Aorta (tissue), 5 donors: ENCODE results near the gene HCFC1. TPM values are rescaled to one million over a fixed set of nuclear protein-coding genes. Genes with fewer than 3 reads are reported as not detected.

Source experiments
- ATAC-seq: fragments of 200-7000 bp; cut with Tn5 transposase; one replicate; pipeline ENCODE4 v1.9.1; 2022; ENCODE audit warnings: moderate library complexity; ENCODE audit not compliant: low FRiP score
- DNase-seq, 2 donors: peaks; one replicate each; pipeline ENCODE4 v3.0.0-alpha.2; 2020
- H3K27ac ChIP-seq, 2 donors: one replicate each; pipeline ENCODE4 v1.5.1; 2013; ENCODE audit warnings: low read length in 2 of 2, mild to moderate bottlenecking in 2 of 2, moderate library complexity in 2 of 2, control low read depth in 1 of 2, inconsistent platforms in 1 of 2, low read depth in 1 of 2
- H3K27me3 ChIP-seq, 2 donors: one replicate each; pipeline ENCODE4 v1.6.1; 2013; ENCODE audit warnings: control low read depth in 1 of 2, low read length in 1 of 2, mild to moderate bottlenecking in 1 of 2, moderate library complexity in 1 of 2; ENCODE audit not compliant: insufficient read depth in 2 of 2, control insufficient read depth in 1 of 2
- H3K36me3 ChIP-seq, 2 donors: one replicate each; pipeline ENCODE4 v1.6.1; 2013; ENCODE audit warnings: control low read depth in 1 of 2, low read length in 1 of 2, mild to moderate bottlenecking in 1 of 2; ENCODE audit not compliant: insufficient read depth in 2 of 2, control insufficient read depth in 1 of 2
- H3K4me1 ChIP-seq, 2 donors: one replicate each; pipeline ENCODE4 v1.6.1; 2013; ENCODE audit warnings: low read length in 2 of 2, control low read depth in 1 of 2, mild to moderate bottlenecking in 1 of 2, moderate library complexity in 1 of 2; ENCODE audit not compliant: insufficient read depth in 2 of 2, control insufficient read depth in 1 of 2
- H3K4me3 ChIP-seq, 2 donors: one replicate each; pipeline ENCODE4 v1.5.1; 2013; ENCODE audit warnings: low read length in 2 of 2, control low read depth in 1 of 2, mild to moderate bottlenecking in 1 of 2
- H3K9me3 ChIP-seq: one replicate; pipeline ENCODE4 v1.6.1; 2013; ENCODE audit warnings: mild to moderate bottlenecking, low read length; ENCODE audit not compliant: control insufficient read depth
- WGBS, 2 donors: extraction: QIAGEN DNeasy Blood & Tissue Kit; methylation state at CpG; one replicate each; pipeline ENCODE4 v1.1.7; 2013; 5-methylcytosine and 5-hydroxymethylcytosine counted together
- intact Hi-C, 2 donors: fragments of 100-400 bp; cut with DNase I; formaldehyde crosslinking; loops; one replicate each; pipeline versions ENCODE4 v1.14.2 to v1.15.0; 2022
- polyA plus RNA-seq, 2 donors: library from polyadenylated mRNA; stranded (reverse); fragments of 200-250 nt; gene quantifications; one replicate each; pipeline ENCODE4 v1.2.3, GENCODE V29; 2013
- total RNA-seq, 2 donors: library from RNA; stranded (reverse); fragmentation: NEBNext Ultra II Directional; extraction: Animal tissue kit (Norgen Biotek cat#: 25700); gene quantifications; one replicate each; pipeline ENCODE4 v1.2.1, GENCODE V29; 2021
- donor health status: healthy with polysubstance abuse.
- donor health status: Bipolar disorder and iron deficiency.
- donor health status: DM: no; HTN: no; CAD: no.
- donor health status: DM: no; HTN: no; CAD: no.
- donor health status: DM: yes; HTN: yes; CAD: no.

HCFC1 gene
- total and polyA plus RNA-seq, 4 donors: 6.5 to 41.8 (median 30.9) TPM

DNA sequence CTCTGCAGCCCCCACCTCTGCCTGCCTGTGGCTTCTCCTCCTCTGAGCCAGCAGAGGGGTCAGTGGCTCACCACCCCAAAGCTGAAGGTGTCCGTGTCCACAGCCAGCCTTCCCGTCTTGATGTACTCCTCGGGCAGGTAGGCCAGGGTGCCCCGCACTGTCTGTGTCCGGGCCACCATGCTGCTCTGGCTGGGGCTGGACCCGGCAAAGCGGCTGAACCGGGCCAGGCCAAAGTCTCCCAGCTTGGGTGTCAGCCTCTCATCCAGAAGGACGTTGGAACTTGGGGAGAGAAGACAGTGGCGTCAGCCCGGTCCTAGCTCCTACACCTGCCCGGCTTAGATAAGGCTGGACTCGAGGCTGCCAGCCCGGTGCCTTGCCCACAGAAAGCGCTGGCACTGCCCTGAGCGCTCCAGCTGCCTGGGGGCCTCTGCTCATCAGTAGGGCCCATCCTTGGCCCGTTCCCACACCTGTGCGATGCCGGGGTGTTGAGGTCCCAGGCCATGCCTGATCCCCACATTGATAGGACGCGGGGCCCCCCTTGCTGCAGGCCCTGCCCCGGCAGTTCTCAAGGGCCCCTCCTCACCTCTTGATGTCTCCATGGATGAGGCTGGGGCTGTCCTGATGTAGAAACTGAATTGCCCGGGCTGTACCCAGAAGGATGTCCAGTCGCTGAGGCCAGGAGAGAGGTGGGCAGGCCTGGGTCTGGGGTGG lies 44.9 kb upstream of the HCFC1 start:
- intact Hi-C loops: loop anchor here in 1 of 2 donors (5.0 kb wide), 1 partner anchor 36 kb away; no protein-coding TSS in a partner anchor
- no peak overlapping the region for H3K27ac ChIP-seq
- ATAC-seq: no peak
- 91 to 92% methylated on average over 24 of the region's 24 CpGs for whole genome bisulfite sequencing, 2 donors
- no peaks in the 10 kb centered on the region for H3K27me3 ChIP-seq
- H3K4me1 ChIP-seq: no peaks in the 10 kb centered on the region
- peak in 1 of 2 donors; percentile 42 for DNase-seq
- no peak overlapping the region for H3K4me3 ChIP-seq
- no peaks in the 10 kb centered on the region for H3K36me3 ChIP-seq
- H3K9me3 ChIP-seq: no peaks in the 10 kb centered on the region

- ATAC-seq (no peak), DNase-seq (no peak)
- no peaks in the 10 kb centered on the region for H3K9me3 ChIP-seq
- no peaks in the 10 kb centered on the region for H3K36me3 ChIP-seq
- 78 to 86% methylated on average over 16 of the region's 16 CpGs for WGBS, 2 donors
- no peaks in the 10 kb centered on the region for H3K27me3 ChIP-seq
- no peaks in the 10 kb centered on the region for H3K4me1 ChIP-seq
- H3K27ac ChIP-seq: no peak overlapping the region
- no peak overlapping the region for H3K4me3 ChIP-seq
- intact Hi-C loops: loop anchor here in 1 of 2 donors (5.0 kb wide), 1 partner anchor 37 kb away; no protein-coding TSS in a partner anchor
Measured at GRCh38 chrX:154015581-154016264, 44.1 kb upstream of the HCFC1 start.

- Histone ChIP-seq H3K27me3 (no peaks in the 10 kb centered on the region), H3K4me3 (no peak overlapping the region), H3K36me3 (no peaks in the 10 kb centered on the region), H3K27ac (no peak overlapping the region), H3K9me3 (no peaks in the 10 kb centered on the region), H3K4me1 (no peaks in the 10 kb centered on the region)
- intact Hi-C loops: loop anchor here (5.0 kb wide), 2 partner anchors 33 to 38 kb away; no protein-coding TSS in a partner anchor
- 86 to 88% methylated on average over 24 of the region's 24 CpGs for WGBS, 2 donors
- ATAC-seq: no peak
- no peak for DNase-seq
Measured at GRCh38 chrX:154014429-154015380, 43.1 kb upstream of the HCFC1 start.

- H3K4me1 ChIP-seq: no peaks in the 10 kb centered on the region
- 40 to 41% methylated on average over 20 of the region's 20 CpGs for WGBS, 2 donors
- H3K9me3 ChIP-seq: no peaks in the 10 kb centered on the region
- intact Hi-C loops: loop anchor here in 1 of 2 donors (5.0 kb wide), 1 partner anchor 34 kb away; no protein-coding TSS in a partner anchor
- DNase-seq: no peak
- no peaks in the 10 kb centered on the region for H3K27me3 ChIP-seq
- ATAC-seq: peak; percentile 65
- H3K27ac ChIP-seq: no peak overlapping the region
- H3K36me3 ChIP-seq: no peaks in the 10 kb centered on the region
- no peak overlapping the region for H3K4me3 ChIP-seq
Measured at GRCh38 chrX:154013614-154014360, 42.2 kb upstream of the HCFC1 start.

DNA sequence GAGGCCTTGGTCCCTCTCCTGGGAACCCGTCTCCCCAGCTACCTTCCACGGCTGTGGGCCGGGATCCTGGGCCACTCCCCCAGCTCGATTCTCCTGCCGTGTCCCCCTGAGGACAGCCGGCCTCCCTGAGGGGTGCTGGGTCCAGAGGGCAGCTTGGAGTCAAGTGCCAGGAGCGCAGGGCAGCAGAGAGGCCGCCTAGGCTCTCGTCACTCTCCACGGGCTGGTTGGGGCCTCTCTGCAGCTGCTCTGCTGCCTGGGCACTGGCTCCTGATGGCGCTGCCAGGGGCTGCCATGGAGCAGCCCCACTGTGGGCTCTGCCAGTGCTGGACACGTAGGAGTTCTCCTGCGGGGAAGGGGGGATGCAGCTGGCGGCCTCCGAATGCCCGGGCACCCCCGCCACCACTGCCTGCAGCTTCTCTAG lies 41.4 kb upstream of the HCFC1 start:
- no peak for ATAC-seq
- no peak overlapping the region for H3K27ac ChIP-seq
- no peaks in the 10 kb centered on the region for H3K9me3 ChIP-seq
- intact Hi-C loops: loop anchor here in 1 of 2 donors (5.0 kb wide), 1 partner anchor 34 kb away; no protein-coding TSS in a partner anchor
- H3K36me3 ChIP-seq: no peaks in the 10 kb centered on the region
- WGBS, 2 donors: 80 to 83% methylated on average over 17 of the region's 17 CpGs
- no peaks in the 10 kb centered on the region for H3K27me3 ChIP-seq
- H3K4me3 ChIP-seq: no peak overlapping the region
- DNase-seq: peak in 1 of 2 donors; percentile 46
- H3K4me1 ChIP-seq: no peaks in the 10 kb centered on the region

- intact Hi-C loops: loop anchor here in 1 of 2 donors (5.0 kb wide), 1 partner anchor 35 kb away; no protein-coding TSS in a partner anchor
- no peaks in the 10 kb centered on the region for H3K36me3 ChIP-seq
- H3K4me1 ChIP-seq: no peaks in the 10 kb centered on the region
- H3K27ac ChIP-seq: no peak overlapping the region
- peak in 1 of 2 donors; percentile 41 for DNase-seq
- H3K27me3 ChIP-seq: no peaks in the 10 kb centered on the region
- no peak overlapping the region for H3K4me3 ChIP-seq
- 85 to 87% methylated on average over 17 of the region's 17 CpGs for WGBS, 2 donors
- no peaks in the 10 kb centered on the region for H3K9me3 ChIP-seq
- ATAC-seq: no peak
Measured at GRCh38 chrX:154012336-154012991, 40.8 kb upstream of the HCFC1 start.

DNA sequence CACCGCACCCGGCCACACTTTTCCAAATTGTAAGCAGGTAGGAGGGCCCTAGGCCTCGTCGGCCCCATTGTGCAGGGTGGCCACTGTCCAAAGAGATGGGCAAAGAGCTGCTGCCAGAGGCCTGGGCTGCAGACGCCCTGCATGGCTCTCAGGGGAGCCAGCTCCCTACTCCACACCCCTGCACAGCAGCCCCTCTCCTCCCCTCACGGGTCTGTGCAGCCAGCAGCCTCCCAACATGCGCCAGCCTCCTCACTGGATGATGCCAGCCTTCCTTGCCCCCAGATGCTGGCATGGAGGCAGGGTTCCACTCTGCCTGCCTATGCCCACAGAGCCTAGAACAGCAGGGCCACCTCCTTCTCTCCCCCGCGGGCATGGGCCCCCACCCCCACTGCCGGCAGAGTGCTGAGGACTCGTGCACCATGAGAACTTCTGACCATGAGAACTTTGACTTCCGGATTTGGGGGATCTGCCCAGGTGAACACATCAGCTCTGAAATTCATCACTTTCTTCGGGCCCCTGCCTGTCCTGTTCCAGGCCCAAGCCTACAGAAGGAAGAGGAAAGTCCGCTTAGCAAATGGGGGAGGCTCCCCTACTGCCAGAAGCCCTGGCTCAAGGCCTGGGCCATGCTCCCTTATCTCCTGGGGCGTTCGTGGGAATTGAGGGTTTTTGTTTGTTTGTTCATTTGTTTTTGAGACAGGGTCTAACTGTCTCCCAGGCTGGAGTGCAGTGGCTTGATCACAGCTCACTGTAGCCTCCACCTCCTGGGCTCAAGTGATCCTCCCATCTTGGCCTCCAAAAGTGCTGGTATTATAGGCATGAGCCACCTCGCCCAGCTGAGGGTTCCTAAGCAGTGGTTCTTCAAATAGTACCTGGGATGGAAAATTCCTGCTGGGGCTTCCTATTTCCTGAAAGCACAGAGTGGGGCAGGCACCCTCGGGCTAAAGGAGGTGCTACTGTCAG lies 40.0 kb upstream of the HCFC1 start:
- Histone ChIP-seq H3K36me3 (peaks cover 0 to 2% of the 10 kb centered on the region in 2 donors), H3K9me3 (no peaks in the 10 kb centered on the region), H3K4me1 (no peaks in the 10 kb centered on the region), H3K4me3 (no peak overlapping the region), H3K27ac (no peak overlapping the region), H3K27me3 (no peaks in the 10 kb centered on the region)
- no peak for ATAC-seq
- WGBS, 2 donors: 85 to 92% methylated on average over 18 of the region's 18 CpGs
- peak in 1 of 2 donors; percentile 37 for DNase-seq
- intact Hi-C loops: loop anchor here in 1 of 2 donors (5.0 kb wide), 1 partner anchor 36 kb away; no protein-coding TSS in a partner anchor
